ENCODE data around the gene TRIM67.

The TRIM67 gene

GRCh38 chr1:231159202-231159962 is 2.5 kb upstream of the TRIM67 start:
- no peaks in the 10 kb centered on the region for H3K9me2 ChIP-seq (replicated peaks; ENCODE audit: insufficient read depth, low read length)
- no peak overlapping the region for H3K27ac ChIP-seq (ENCODE audit: low read depth, low read length)
- no peaks in the 10 kb centered on the region for H3K79me2 ChIP-seq (ENCODE audit: insufficient read depth, low read length)
- H3K9me3 ChIP-seq (ENCODE audit: insufficient read depth, low read length), result no peaks in the 10 kb centered on the region
- TF ChIP-seq EZH2phosphoT487 (conservative IDR thresholded peaks at IDR 0.05; ENCODE audit: low read length) (no peak), CTCF (IDR thresholded peaks at IDR 0.05; ENCODE audit: insufficient read depth, low read length, poor library complexity, severe bottlenecking) (no peak)
- H3K9ac ChIP-seq (ENCODE audit: low read length), result no peak overlapping the region
- no peak overlapping the region for H3K4me3 ChIP-seq (ENCODE audit: insufficient read depth, low read length, poor library complexity, severe bottlenecking)
- H3F3A ChIP-seq (ENCODE audit: insufficient read depth), result no peaks in the 10 kb centered on the region
- H3K4me2 ChIP-seq (ENCODE audit: low read depth, low read length, poor library complexity, severe bottlenecking), result no peak overlapping the region
- no peaks in the 10 kb centered on the region for H4K20me1 ChIP-seq (ENCODE audit: low read depth, low read length)
- H3K27me3 ChIP-seq (ENCODE audit: low read length), result no peaks in the 10 kb centered on the region
- no peaks in the 10 kb centered on the region for H3K36me3 ChIP-seq (ENCODE audit: low read length)
- H2AFZ ChIP-seq (ENCODE audit: low read depth, low read length, severe bottlenecking), result no peak overlapping the region

GRCh38 chr1:231159963-231160761 is 1.7 kb upstream of the TRIM67 start:
- TF ChIP-seq EZH2phosphoT487 (conservative IDR thresholded peaks at IDR 0.05; ENCODE audit: low read length) (no peak), CTCF (IDR thresholded peaks at IDR 0.05; ENCODE audit: insufficient read depth, low read length, poor library complexity, severe bottlenecking) (no peak)
- no peaks in the 10 kb centered on the region for H3K27me3 ChIP-seq (ENCODE audit: low read length)

GRCh38 chr1:231160895-231161666 is 777 bp upstream of the TRIM67 start:
- TF ChIP-seq CTCF (IDR thresholded peaks at IDR 0.05; ENCODE audit: insufficient read depth, low read length, poor library complexity, severe bottlenecking), result no peak
- TF ChIP-seq EZH2phosphoT487 (conservative IDR thresholded peaks at IDR 0.05; ENCODE audit: low read length), result no peak
- no peaks in the 10 kb centered on the region for H3K36me3 ChIP-seq (ENCODE audit: low read length)

More at GRCh38 chr1:231159963-231160761, 1.7 kb upstream of the TRIM67 start:
- Histone ChIP-seq H3K4me3 (ENCODE audit: insufficient read depth, low read length, poor library complexity, severe bottlenecking) (no peak overlapping the region), H3K9me3 (ENCODE audit: insufficient read depth, low read length) (no peaks in the 10 kb centered on the region), H3K27ac (ENCODE audit: low read depth, low read length) (no peak overlapping the region), H2AFZ (ENCODE audit: low read depth, low read length, severe bottlenecking) (no peak overlapping the region), H3K4me2 (ENCODE audit: low read depth, low read length, poor library complexity, severe bottlenecking) (no peak overlapping the region), H3K36me3 (ENCODE audit: low read length) (no peaks in the 10 kb centered on the region), H4K20me1 (ENCODE audit: low read depth, low read length) (no peaks in the 10 kb centered on the region), H3K9ac (ENCODE audit: low read length) (no peak overlapping the region), H3K79me2 (ENCODE audit: insufficient read depth, low read length) (no peaks in the 10 kb centered on the region), H3F3A (ENCODE audit: insufficient read depth) (no peaks in the 10 kb centered on the region), H3K9me2 (replicated peaks; ENCODE audit: insufficient read depth, low read length) (no peaks in the 10 kb centered on the region)

More at GRCh38 chr1:231160895-231161666, 777 bp upstream of the TRIM67 start:
- H3K27ac ChIP-seq (ENCODE audit: low read depth, low read length), result no peak overlapping the region
- no peaks in the 10 kb centered on the region for H3K79me2 ChIP-seq (ENCODE audit: insufficient read depth, low read length)
- no peaks in the 10 kb centered on the region for H4K20me1 ChIP-seq (ENCODE audit: low read depth, low read length)
- H3K9ac ChIP-seq (ENCODE audit: low read length), result no peak overlapping the region
- H3K9me2 ChIP-seq (replicated peaks; ENCODE audit: insufficient read depth, low read length), result no peaks in the 10 kb centered on the region
- no peaks in the 10 kb centered on the region for H3K9me3 ChIP-seq (ENCODE audit: insufficient read depth, low read length)
- no peak overlapping the region for H3K4me3 ChIP-seq (ENCODE audit: insufficient read depth, low read length, poor library complexity, severe bottlenecking)
- no peaks in the 10 kb centered on the region for H3K27me3 ChIP-seq (ENCODE audit: low read length)
- no peak overlapping the region for H3K4me2 ChIP-seq (ENCODE audit: low read depth, low read length, poor library complexity, severe bottlenecking)
- H3F3A ChIP-seq (ENCODE audit: insufficient read depth), result no peaks in the 10 kb centered on the region
- no peak overlapping the region for H2AFZ ChIP-seq (ENCODE audit: low read depth, low read length, severe bottlenecking)
